22Rv1 (cell line): ENCODE results near the gene HAT1.

Source experiments
- CTCF ChIP-seq: fragments of 450-650 bp; IDR thresholded peaks from 2 replicates; pipeline ENCODE4 v1.5.1; 2017; ENCODE audit warnings: mild to moderate bottlenecking
- ZFX ChIP-seq: fragments of 450-650 bp; IDR thresholded peaks from 2 replicates; pipeline ENCODE4 v1.6.1; 2017; ENCODE audit warnings: antibody characterized with exemption, borderline replicate concordance

DNA sequence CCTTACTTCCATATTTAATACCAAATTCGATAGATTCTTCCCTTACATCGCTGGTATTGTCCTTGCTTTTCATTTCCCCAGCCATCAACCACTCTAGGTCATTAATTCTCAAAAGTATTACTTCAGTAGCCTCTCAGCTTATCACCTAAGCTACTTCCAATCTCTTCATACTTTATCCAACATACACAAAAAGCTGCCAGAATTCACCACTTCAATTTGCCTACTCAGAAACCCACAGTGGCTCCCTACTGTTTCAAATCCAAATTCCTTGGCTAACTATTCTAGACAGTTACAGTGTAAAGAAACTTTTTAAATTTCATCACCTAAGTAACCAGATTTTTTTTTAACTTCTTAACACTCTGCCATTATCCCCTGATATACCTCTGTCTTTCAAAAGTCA lies 32.9 kb upstream of the HAT1 start:
- TF ChIP-seq CTCF (no peak), ZFX (no peak)
